Neural cell (in vitro differentiated cells): ENCODE measurements around the gene JOSD1. TPM values are rescaled to one million over a fixed set of nuclear protein-coding genes. Genes with fewer than 3 reads are reported as not detected.

Experiments used
- H2AFZ ChIP-seq: fragments of 200-600, 300-800 bp; sonication (generic), shearing (Covaris generic); 2 replicates; pipeline ENCODE4 v1.6.0; 2014; ENCODE audit warnings: low read depth, mild to moderate bottlenecking, antibody characterized with exemption, low read length, moderate library complexity
- H3F3A ChIP-seq: fragments of 200-600 bp; shearing (Covaris generic); 2 replicates; pipeline ENCODE4 v1.6.1; 2016; ENCODE audit warnings: mild to moderate bottlenecking, moderate library complexity, mixed read lengths, antibody characterized with exemption, low read length; ENCODE audit not compliant: insufficient read depth, poor library complexity, severe bottlenecking
- H3K27ac ChIP-seq: fragments of 200-600, 300-800 bp; sonication (generic), shearing (Covaris generic); 2 replicates; pipeline ENCODE4 v1.5.1; 2014; ENCODE audit warnings: mild to moderate bottlenecking, low read length, moderate library complexity
- H3K27me3 ChIP-seq: fragments of 300-800, 200-600 bp; sonication (generic), shearing (Covaris generic); 2 replicates; pipeline ENCODE4 v1.6.0; 2014; ENCODE audit warnings: mild to moderate bottlenecking, low read depth, low read length, moderate library complexity; ENCODE audit not compliant: insufficient read depth
- H3K36me3 ChIP-seq: fragments of 300-800, 200-600 bp; sonication (generic), shearing (Covaris generic); 2 replicates; pipeline ENCODE4 v1.5.1; 2014; ENCODE audit warnings: mild to moderate bottlenecking, antibody characterized with exemption, low read length, moderate library complexity; ENCODE audit not compliant: insufficient read depth
- H3K4me2 ChIP-seq: fragments of 300-800, 200-600 bp; sonication (generic), shearing (Covaris generic); 2 replicates; pipeline ENCODE4 v1.6.0; 2014; ENCODE audit warnings: mild to moderate bottlenecking, low read length
- H3K4me3 ChIP-seq: fragments of 300-800, 200-600 bp; sonication (generic), shearing (Covaris generic); 2 replicates; pipeline ENCODE4 v1.5.1; 2014; ENCODE audit warnings: mild to moderate bottlenecking, low read length, moderate library complexity
- H3K79me2 ChIP-seq: fragments of 200-600 bp; shearing (Covaris generic); replicated peaks from 2 replicates; pipeline ENCODE4 v1.6.0; 2014; ENCODE audit warnings: mild to moderate bottlenecking, low read length, moderate library complexity; ENCODE audit not compliant: insufficient read depth
- H3K9ac ChIP-seq: fragments of 300-800, 200-600 bp; sonication (generic), shearing (Covaris generic); 2 replicates; pipeline ENCODE4 v1.6.1; 2016; ENCODE audit warnings: mild to moderate bottlenecking, low read length, mixed read lengths
- H3K9me2 ChIP-seq: fragments of 200-600 bp; shearing (Covaris generic); 2 replicates; pipeline ENCODE4 v1.6.1; 2016; ENCODE audit warnings: mild to moderate bottlenecking, low read length, mixed read lengths; ENCODE audit not compliant: insufficient read depth
- H3K9me3 ChIP-seq: fragments of 200-600, 300-800 bp; sonication (generic), shearing (Covaris generic); 2 replicates; pipeline ENCODE4 v1.6.1; 2016; ENCODE audit warnings: mild to moderate bottlenecking, mixed run types, low read length, moderate library complexity, mixed read lengths
- H4K20me1 ChIP-seq: fragments of 200-600 bp; shearing (Covaris generic); 2 replicates; pipeline ENCODE4 v1.6.1; 2016; ENCODE audit warnings: mild to moderate bottlenecking, mixed run types; ENCODE audit not compliant: insufficient read depth
- CTCF ChIP-seq: fragments of 450-650 bp; IDR thresholded peaks from 2 replicates; pipeline ENCODE4 v1.5.1; 2014; ENCODE audit warnings: antibody characterized with exemption, mild to moderate bottlenecking, moderate library complexity; ENCODE audit not compliant: poor library complexity, severe bottlenecking
- EP300 ChIP-seq: fragments of 450-650 bp; conservative IDR thresholded peaks from 2 replicates; pipeline ENCODE4 v1.6.1; 2014; ENCODE audit warnings: antibody characterized with exemption, mild to moderate bottlenecking, moderate library complexity; ENCODE audit not compliant: poor library complexity, severe bottlenecking
- EZH2 ChIP-seq: fragments of 200-600, 300-800 bp; shearing (Covaris generic), sonication (generic); IDR thresholded peaks from 2 replicates; pipeline ENCODE4 v1.6.1; 2014; ENCODE audit warnings: antibody characterized with exemption, low read length, borderline replicate concordance, mild to moderate bottlenecking; ENCODE audit not compliant: insufficient read depth, poor library complexity, severe bottlenecking
- MXI1 ChIP-seq: fragments of 450-650 bp; conservative IDR thresholded peaks from 2 replicates; pipeline ENCODE4 v1.6.1; 2014; ENCODE audit warnings: antibody characterized with exemption, mild to moderate bottlenecking; ENCODE audit not compliant: poor library complexity, severe bottlenecking
- POLR2AphosphoS5 ChIP-seq: IDR thresholded peaks from 2 replicates; pipeline ENCODE4 v1.6.1; 2012
- RAD21 ChIP-seq: fragments of 450-650 bp; conservative IDR thresholded peaks from 2 replicates; pipeline ENCODE4 v1.6.1; 2014; ENCODE audit warnings: antibody characterized with exemption, mild to moderate bottlenecking, moderate library complexity
- REST ChIP-seq: IDR thresholded peaks from 2 replicates; pipeline ENCODE4 v1.6.1; 2012; ENCODE audit warnings: borderline replicate concordance
- SMC3 ChIP-seq: fragments of 450-650 bp; conservative IDR thresholded peaks from 2 replicates; pipeline ENCODE4 v1.6.1; 2014; ENCODE audit warnings: antibody characterized with exemption, mild to moderate bottlenecking, moderate library complexity; ENCODE audit not compliant: poor library complexity
- polyA plus RNA-seq: library from polyadenylated mRNA; depleted of rRNA; stranded (reverse); fragments of >200 nt; gene quantifications from 2 replicates; pipeline ENCODE4 v1.2.3, GENCODE V29; 2014

JOSD1 gene
- polyA plus RNA-seq, 1 donor from 2014 or later: 71.3 TPM

DNA sequence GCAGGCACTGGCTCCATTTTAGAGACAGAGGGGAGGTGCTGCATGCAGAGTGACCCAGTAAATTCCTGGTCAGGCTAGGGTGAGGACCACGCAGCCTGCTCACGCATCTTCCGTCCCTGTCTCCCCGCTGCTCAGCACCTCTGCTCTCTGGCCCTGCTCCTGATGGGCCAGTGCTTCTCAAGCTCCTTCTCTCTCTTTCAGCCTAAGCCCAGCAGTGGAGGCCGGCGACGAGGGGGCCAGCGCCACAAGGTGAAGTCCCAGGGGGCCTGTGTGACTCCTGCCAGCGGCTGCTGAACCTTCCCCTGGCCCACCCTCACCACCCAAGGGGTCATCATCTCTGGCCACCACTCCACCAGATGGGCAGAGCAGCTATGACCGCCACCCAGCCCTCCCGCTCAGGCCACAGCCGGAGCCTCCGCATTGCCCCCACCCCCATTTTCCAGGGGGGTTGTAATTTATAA is 29.7 kb upstream of the JOSD1 start:
- H3K27ac ChIP-seq: no peak overlapping the region
- no peaks in the 10 kb centered on the region for H3K9me3 ChIP-seq
- H3K9ac ChIP-seq: no peak overlapping the region
- H3K79me2 ChIP-seq: no peaks in the 10 kb centered on the region
- peak; percentile 20 for TF ChIP-seq POLR2AphosphoS5
- no peak for TF ChIP-seq SMC3
- no peak overlapping the region for H2AFZ ChIP-seq
- no peaks in the 10 kb centered on the region for H3K27me3 ChIP-seq
- H3K36me3 ChIP-seq: no peaks in the 10 kb centered on the region
- H3K9me2 ChIP-seq: no peaks in the 10 kb centered on the region
- no peaks in the 10 kb centered on the region for H3F3A ChIP-seq
- H3K4me2 ChIP-seq: no peak overlapping the region
- no peaks in the 10 kb centered on the region for H4K20me1 ChIP-seq
- no peak overlapping the region for H3K4me3 ChIP-seq

DNA sequence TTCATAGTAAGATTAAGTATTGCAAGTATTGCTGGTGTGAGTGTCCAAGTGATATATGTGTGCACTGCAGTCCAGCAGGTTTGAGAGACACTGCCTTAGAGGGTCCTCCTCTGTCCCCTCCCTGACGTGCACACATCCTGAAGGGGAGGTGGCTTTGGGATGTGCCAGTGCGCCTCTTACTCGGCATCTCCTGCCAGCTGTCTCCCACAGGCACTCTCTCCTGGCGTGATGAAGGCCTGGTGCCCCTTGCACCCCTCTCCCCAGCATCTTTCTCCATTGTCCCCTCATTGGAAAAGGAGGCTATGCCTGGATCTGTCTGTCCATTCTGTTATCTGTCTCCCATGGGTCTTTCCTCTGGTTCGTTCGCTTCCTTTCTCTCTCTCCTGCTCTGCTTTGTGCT is 29.2 kb upstream of the JOSD1 start:
- H3K9ac ChIP-seq: no peak overlapping the region
- H3K27ac ChIP-seq: no peak overlapping the region
- H4K20me1 ChIP-seq: no peaks in the 10 kb centered on the region
- H3K79me2 ChIP-seq: no peaks in the 10 kb centered on the region
- no peak overlapping the region for H3K4me3 ChIP-seq
- H2AFZ ChIP-seq: no peak overlapping the region
- no peaks in the 10 kb centered on the region for H3F3A ChIP-seq
- no peaks in the 10 kb centered on the region for H3K27me3 ChIP-seq
- TF ChIP-seq SMC3 (no peak), CTCF (no peak), MXI1 (no peak), REST (no peak)
- no peaks in the 10 kb centered on the region for H3K36me3 ChIP-seq
- no peaks in the 10 kb centered on the region for H3K9me2 ChIP-seq
- no peaks in the 10 kb centered on the region for H3K9me3 ChIP-seq
- H3K4me2 ChIP-seq: no peak overlapping the region

GRCh38 chr22:38728871-38729796 is 28.4 kb upstream of the JOSD1 start:
- no peak overlapping the region for H2AFZ ChIP-seq
- H4K20me1 ChIP-seq: no peaks in the 10 kb centered on the region
- TF ChIP-seq CTCF (no peak), POLR2AphosphoS5 (no peak), MXI1 (no peak), RAD21 (no peak), EP300 (no peak), EZH2 (no peak)
- H3K9ac ChIP-seq: no peak overlapping the region
- H3F3A ChIP-seq: no peaks in the 10 kb centered on the region
- no peak overlapping the region for H3K4me3 ChIP-seq
- H3K79me2 ChIP-seq: no peaks in the 10 kb centered on the region
- H3K9me2 ChIP-seq: no peaks in the 10 kb centered on the region
- no peak overlapping the region for H3K4me2 ChIP-seq
- H3K27me3 ChIP-seq: no peaks in the 10 kb centered on the region
- H3K9me3 ChIP-seq: no peaks in the 10 kb centered on the region
- H3K36me3 ChIP-seq: no peaks in the 10 kb centered on the region
- H3K27ac ChIP-seq: no peak overlapping the region
